GM12874 (cell line): ENCODE results near the gene FMO4.

Source experiments
- CTCF ChIP-seq: IDR thresholded peaks from 2 replicates; pipeline ENCODE4 v1.5.1; 2011; ENCODE audit warnings: low read depth, mild to moderate bottlenecking, control low read depth, low read length, moderate library complexity; ENCODE audit not compliant: insufficient read depth

FMO4 gene

GRCh38 chr1:171334024-171334640 lies 20.1 kb downstream of the FMO4 start:
- no peak for TF ChIP-seq CTCF

GRCh38 chr1:171335964-171336363 lies 22.0 kb downstream of the FMO4 start:
- TF ChIP-seq CTCF, result no peak

GRCh38 chr1:171343727-171344472 lies 29.9 kb downstream of the FMO4 start:
- TF ChIP-seq CTCF, result no peak

GRCh38 chr1:171344473-171344820 lies 30.5 kb downstream of the FMO4 start:
- no peak for TF ChIP-seq CTCF

GRCh38 chr1:171345536-171345935 lies 31.6 kb downstream of the FMO4 start:
- no peak for TF ChIP-seq CTCF

- no peak for TF ChIP-seq CTCF
Observed at GRCh38 chr1:171346881-171347280, 32.9 kb downstream of the FMO4 start.

GRCh38 chr1:171350594-171350993 lies 36.6 kb downstream of the FMO4 start:
- no peak for TF ChIP-seq CTCF
